Fibroblast of lung (primary cell): ENCODE results near the gene HKDC1.

Experiments
- EZH2 ChIP-seq: IDR thresholded peaks from 2 replicates; pipeline ENCODE4 v1.5.1; 2012; ENCODE audit warnings: low read length, control low read depth, mild to moderate bottlenecking; ENCODE audit errors: missing control alignments
- TF ChIP-seq, protein P1 (sequence below), 2 donors: IDR thresholded peaks in 1 of 2; conservative IDR thresholded peaks in 1 of 2; 1 replicate in 1 of 2; 2 replicates in 1 of 2; pipeline ENCODE4 v1.5.1; 2011 to 2012; ENCODE audit warnings: low read length in 2 of 2, control low read depth in 1 of 2, inconsistent platforms in 1 of 2, low read depth in 1 of 2, mild to moderate bottlenecking in 1 of 2

DNA sequence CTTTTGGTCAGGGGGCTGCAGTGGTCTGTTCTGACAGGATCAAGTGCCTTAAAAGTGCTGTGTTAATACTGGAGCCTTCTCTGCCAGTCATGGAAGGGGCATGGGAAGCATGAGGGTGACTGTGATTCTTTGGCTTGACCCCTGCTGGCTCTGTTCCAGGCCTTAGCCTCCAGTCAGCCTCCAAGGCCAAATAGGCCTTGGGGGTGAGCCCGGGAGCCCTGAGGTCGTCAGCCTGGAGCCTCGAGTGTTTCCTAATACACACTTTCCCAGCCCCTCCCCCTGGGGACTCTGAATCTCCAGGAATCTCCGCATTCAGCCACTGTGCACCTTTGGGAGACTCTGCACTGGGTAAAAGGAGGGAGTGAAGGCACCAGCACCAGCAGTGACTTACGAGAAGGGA, 10.0 kb downstream of the HKDC1 start:
- TF ChIP-seq, protein P1, sequence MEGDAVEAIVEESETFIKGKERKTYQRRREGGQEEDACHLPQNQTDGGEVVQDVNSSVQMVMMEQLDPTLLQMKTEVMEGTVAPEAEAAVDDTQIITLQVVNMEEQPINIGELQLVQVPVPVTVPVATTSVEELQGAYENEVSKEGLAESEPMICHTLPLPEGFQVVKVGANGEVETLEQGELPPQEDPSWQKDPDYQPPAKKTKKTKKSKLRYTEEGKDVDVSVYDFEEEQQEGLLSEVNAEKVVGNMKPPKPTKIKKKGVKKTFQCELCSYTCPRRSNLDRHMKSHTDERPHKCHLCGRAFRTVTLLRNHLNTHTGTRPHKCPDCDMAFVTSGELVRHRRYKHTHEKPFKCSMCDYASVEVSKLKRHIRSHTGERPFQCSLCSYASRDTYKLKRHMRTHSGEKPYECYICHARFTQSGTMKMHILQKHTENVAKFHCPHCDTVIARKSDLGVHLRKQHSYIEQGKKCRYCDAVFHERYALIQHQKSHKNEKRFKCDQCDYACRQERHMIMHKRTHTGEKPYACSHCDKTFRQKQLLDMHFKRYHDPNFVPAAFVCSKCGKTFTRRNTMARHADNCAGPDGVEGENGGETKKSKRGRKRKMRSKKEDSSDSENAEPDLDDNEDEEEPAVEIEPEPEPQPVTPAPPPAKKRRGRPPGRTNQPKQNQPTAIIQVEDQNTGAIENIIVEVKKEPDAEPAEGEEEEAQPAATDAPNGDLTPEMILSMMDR (conservative IDR thresholded peaks at IDR 0.05 in 1 of 2, IDR thresholded peaks at IDR 0.05 in 1 of 2; ENCODE audit: low read depth in 1 of 2, low read length in 2 of 2), result no peak
- no peak for TF ChIP-seq EZH2
